Measurements from ENCODE around the gene TOP3B. TPM values are rescaled to one million over a fixed set of nuclear protein-coding genes. Genes with fewer than 3 reads are reported as not detected.

TOP3B gene
- total and polyA plus RNA-seq, 10 of the 15 experiments (the other 5 are each of a cell fraction or from before 2014, with no cell fraction given): 0.60 to 47.3 (median 33.7) TPM

GRCh38 chr22:21984793-21985192, 2.2 kb upstream of the TOP3B start:
- peak; percentile 47; the same call in 2 of the 3 replicates for ATAC-seq
- Histone ChIP-seq H3K27me3 (replicated peaks in 1 of 2; ENCODE audit: control insufficient read depth in 2 of 2, insufficient read depth in 2 of 2, low read length in 1 of 2) (no peaks in the 10 kb centered on the region), H4K20me1 (ENCODE audit: control insufficient read depth, insufficient read depth) (no peaks in the 10 kb centered on the region), H3K4me2 (ENCODE audit: control insufficient read depth, insufficient read depth) (no peak overlapping the region), H2AFZ (ENCODE audit: control insufficient read depth, low read depth, low read length) (peak overlapping the region; percentile 15; the same call in 1 of the 2 replicates), H3K9ac (ENCODE audit: control insufficient read depth, insufficient read depth, low read length) (no peak overlapping the region), H3K36me3 (ENCODE audit: control insufficient read depth in 2 of 2, insufficient read depth in 2 of 2, low read length in 1 of 2) (no peaks in the 10 kb centered on the region), H3K27ac (ENCODE audit: control insufficient read depth, insufficient read depth) (no peak overlapping the region), H3K4me1 (ENCODE audit: control insufficient read depth, insufficient read depth, low read length) (peaks cover 4% of the 10 kb centered on the region), H3K9me3 (replicated peaks; ENCODE audit: control insufficient read depth, insufficient read depth, low read length) (no peaks in the 10 kb centered on the region), H3K4me3 (no peak overlapping the region), H3K79me2 (ENCODE audit: control insufficient read depth, insufficient read depth, low read length) (peaks cover 18% of the 10 kb centered on the region)
- ChIA-PET RAD21 (ENCODE audit: unreplicated experiment) (interaction anchor here (0.7 to 1.8 kb wide), 4 partner anchors 42 to 61 kb away, joined by 4 to 11 read pairs (median 4); no protein-coding TSS in a partner anchor), POLR2A (interaction anchor here (0.6 kb wide), 1 partner anchor 220 kb away, joined by 3 read pairs; no protein-coding TSS in a partner anchor), SMC1A (ENCODE audit: uncharacterized antibody, unreplicated experiment) (interaction anchor here (1.4 kb wide), 1 partner anchor 77 kb away, joined by 5 read pairs; no protein-coding TSS in a partner anchor), CTCF (interaction anchor here (0.5 to 1.3 kb wide), 20 partner anchors 10 to 970 kb away, joined by 3 to 5 read pairs (median 3); no protein-coding TSS in a partner anchor)
- BruUV-seq (replicated peaks): no TSS peak
- 45% methylated on average over 7 of the region's 7 CpGs for WGBS (ENCODE audit: insufficient coverage, insufficient replicate concordance, low lambda C conversion rate, missing lambda C conversion rate)
- in situ Hi-C loops (cut with MboI): no loop called here
- no peak for DNase-seq (ENCODE audit: low read depth, low spot score)
- TF ChIP-seq BRCA1 (IDR thresholded peaks at IDR 0.05; ENCODE audit: low read depth, low read length): no peak
- TF ChIP-seq CTCF (IDR thresholded peaks at IDR 0.05 in 2 of 3, conservative IDR thresholded peaks at IDR 0.05 in 1 of 3; ENCODE audit: control insufficient read depth in 2 of 3, extremely low read depth in 1 of 3, insufficient read depth in 1 of 3, low read depth in 3 of 3, low read length in 3 of 3): peak; percentile 33 to 63 (median 52); a peak in 5 of 6 replicates
- peak; percentile 45; the same call in 1 of the 2 replicates for TF ChIP-seq SMC3 (IDR thresholded peaks at IDR 0.05; ENCODE audit: borderline replicate concordance, low read length)
- no peak for TF ChIP-seq ATF7 (IDR thresholded peaks at IDR 0.05; ENCODE audit: low read depth)
- no peak for TF ChIP-seq CREM (IDR thresholded peaks at IDR 0.05; ENCODE audit: low read depth)
- TF ChIP-seq SMAD5 (IDR thresholded peaks at IDR 0.05; ENCODE audit: low read depth): no peak
- TF ChIP-seq EP300 (IDR thresholded peaks at IDR 0.05; ENCODE audit: borderline replicate concordance in 1 of 2, control insufficient read depth in 1 of 2, low read depth in 2 of 2, low read length in 2 of 2): no peak
- no peak for TF ChIP-seq MYB (IDR thresholded peaks at IDR 0.05; ENCODE audit: borderline replicate concordance, low read depth, low read length)
- no peak for TF ChIP-seq TCF3 (IDR thresholded peaks at IDR 0.05; ENCODE audit: borderline replicate concordance, insufficient read depth, low read depth, low read length)
- no peak for TF ChIP-seq NRF1 (conservative IDR thresholded peaks at IDR 0.05; ENCODE audit: low read depth, low read length)
- TF ChIP-seq YY1 (IDR thresholded peaks at IDR 0.05; ENCODE audit: low read depth, low read length): 0 out of 2 replicates have a peak, but pooled peaks have one; percentile 21
- TF ChIP-seq CREB1 (IDR thresholded peaks at IDR 0.05; ENCODE audit: low read depth): no peak
- no peak for TF ChIP-seq ATF2 (IDR thresholded peaks at IDR 0.05; ENCODE audit: low read length)
- TF ChIP-seq RAD21 (IDR thresholded peaks at IDR 0.05; ENCODE audit: insufficient read depth, low read depth, low read length): peak; percentile 92
- TF ChIP-seq EED (IDR thresholded peaks at IDR 0.05; ENCODE audit: low read depth): peak; percentile 42; the same call in 1 of the 2 replicates
- intact Hi-C loops (cut with micrococcal nuclease; ENCODE audit: unreplicated experiment): loop anchor here (5.0 kb wide), 1 partner anchor 43 kb away; no protein-coding TSS in a partner anchor
- FAIRE-seq: no peak
